Stimulated activated CD8-positive, alpha-beta memory T cell treated with anti-CD3 and anti-CD28 coated beads, Interleukin-4, amount 100 ng/mL, for 4 hours (primary cell): ENCODE measurements around the gene CCNY.

ENCODE experiments used
- DNase-seq, 2 donors: peaks; one replicate each; pipeline ENCODE4 v3.0.0-alpha.2; 2020; ENCODE audit warnings: low read depth in 2 of 2, low spot score in 1 of 2

The CCNY gene

DNA sequence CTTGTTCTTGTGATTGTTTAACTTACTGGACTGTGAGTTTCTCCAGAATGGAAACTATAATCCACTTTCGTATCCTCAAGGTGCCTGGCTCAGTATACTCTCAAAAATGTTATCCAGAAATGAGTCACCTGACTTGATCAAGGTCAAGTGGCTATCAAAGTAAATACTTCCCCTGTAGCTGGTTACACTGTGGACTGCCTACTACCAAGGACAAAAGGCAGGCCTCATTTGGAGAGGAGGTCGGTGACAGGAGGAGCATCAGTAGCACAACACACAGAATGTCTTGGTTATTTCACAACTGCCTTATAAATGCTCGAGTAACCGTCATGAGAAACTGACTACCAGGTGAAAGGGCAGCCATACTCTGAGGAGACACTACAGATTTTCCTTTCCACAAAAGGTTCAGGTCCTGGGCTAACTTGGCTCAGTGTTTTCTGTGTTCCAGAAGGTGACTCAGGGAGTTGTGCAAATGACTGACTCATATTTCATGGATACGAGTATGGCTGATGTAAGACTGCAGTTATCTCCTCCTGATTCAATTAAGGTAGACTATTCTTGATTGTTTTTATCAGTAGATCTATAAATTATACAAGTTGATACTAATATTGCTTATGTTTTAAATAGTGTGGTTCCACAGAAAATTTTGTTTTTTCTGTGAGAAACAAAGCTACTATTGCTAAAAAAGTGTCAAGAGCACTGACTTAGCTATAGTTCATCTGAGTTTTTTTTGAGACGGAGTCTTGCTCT is 4.2 kb upstream of the CCNY start:
- DNase-seq, result no peak

DNA sequence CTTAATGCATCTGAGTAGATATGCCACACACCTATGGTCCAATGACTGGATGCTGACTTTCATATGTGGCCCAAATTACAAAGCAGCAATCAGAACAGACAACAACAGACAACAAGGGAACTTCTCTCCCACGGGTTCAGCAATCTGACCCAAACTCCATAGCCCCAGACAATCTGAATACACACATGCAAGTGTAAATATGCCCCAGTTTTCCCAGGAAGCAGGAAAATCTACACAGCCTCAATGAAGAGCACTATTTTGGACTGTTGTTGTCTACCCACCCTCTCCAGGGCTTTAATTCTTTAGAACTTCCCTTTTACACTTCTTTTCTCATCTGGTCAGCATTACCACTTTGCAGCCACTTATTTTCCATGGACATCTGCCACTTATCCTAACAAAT is 2.0 kb upstream of the CCNY start:
- DNase-seq, result no peak

DNA sequence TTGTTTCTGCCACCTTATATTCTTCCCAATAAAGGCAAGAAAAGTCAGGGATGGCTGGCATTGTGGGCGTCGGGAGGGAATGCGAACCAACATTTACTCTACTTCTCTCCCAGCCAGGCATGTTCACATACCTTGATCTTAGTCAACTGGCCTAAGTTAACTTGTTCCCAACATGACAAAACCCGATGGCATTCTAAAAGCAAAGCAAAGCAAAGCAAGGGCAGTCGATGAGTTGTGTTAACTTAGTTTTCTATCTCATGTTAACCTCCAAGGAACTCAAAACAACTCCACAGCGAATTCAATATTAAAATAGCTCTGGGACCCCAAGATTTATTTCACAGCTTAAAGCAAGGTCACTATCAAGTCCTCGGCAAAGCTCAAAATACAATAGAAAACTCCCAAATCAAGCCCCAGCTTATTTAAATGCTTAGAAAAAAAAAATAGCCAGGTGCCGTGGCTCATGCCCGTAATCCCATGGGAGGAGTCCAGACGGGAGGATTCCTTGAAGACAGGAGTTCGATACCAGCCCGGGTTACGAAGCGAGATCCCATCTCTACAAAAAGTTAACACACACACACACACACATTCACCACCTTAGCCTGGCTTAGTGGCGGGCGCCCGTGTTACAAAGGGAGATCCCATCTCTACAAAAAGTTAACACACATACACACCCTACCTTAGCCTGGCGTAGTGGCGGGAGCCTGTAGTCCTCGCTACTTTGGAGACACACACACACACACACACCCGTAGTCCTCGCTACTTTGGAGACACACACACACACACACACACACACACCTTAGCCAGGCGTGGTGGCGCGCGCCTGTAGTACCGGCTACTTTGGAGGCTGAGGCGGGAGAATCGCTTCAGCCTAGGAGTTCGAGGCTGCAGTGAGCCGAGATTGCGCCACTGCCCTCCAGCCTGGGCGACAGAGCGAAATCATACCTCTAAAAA is 901 bp upstream of the CCNY start:
- DNase-seq, result no peak

- no peak for DNase-seq
Observed at GRCh38 chr10:35336921-35337823, 863 bp downstream of the CCNY start.

DNA sequence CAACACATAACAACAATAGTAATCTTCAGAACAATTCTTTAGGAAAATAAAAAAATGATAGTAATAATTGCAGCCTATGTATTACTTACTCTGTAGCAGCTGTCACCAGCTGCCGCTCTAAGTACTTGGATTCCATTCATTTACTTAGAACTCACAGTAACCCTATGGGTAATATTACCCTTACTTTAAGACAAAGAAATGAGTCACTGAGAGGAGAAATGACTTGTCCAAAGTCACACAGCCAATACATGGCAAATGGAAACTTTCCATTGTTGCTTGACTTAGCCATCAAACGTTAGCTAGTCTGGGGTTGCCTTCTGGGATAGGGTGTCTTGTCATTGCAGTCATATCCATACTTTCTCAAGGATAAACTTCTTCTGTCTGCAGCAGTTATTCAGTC is 3.6 kb downstream of the CCNY start:
- DNase-seq, result no peak

GRCh38 chr10:35340975-35341374 is 4.7 kb downstream of the CCNY start:
- no peak for DNase-seq

DNA sequence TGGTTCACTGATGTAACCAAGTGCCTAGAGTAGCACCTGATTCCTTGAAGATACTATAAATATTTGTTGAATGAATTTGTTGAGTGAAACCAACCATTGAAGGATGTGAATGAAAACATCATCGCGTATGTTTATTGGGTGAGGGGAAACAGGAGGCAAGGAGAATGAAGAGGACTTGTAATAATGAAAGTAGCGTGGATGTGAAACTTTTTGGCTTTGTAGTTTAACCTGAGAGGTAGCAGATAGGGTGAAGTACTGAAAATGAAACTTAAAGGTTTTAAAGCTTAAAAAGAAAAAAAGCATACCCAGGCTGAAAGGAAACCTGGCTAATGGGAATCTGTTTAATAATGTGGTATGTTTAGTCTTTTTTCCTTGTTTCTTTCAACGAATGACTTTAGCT is 5.2 kb downstream of the CCNY start:
- no peak for DNase-seq

DNA sequence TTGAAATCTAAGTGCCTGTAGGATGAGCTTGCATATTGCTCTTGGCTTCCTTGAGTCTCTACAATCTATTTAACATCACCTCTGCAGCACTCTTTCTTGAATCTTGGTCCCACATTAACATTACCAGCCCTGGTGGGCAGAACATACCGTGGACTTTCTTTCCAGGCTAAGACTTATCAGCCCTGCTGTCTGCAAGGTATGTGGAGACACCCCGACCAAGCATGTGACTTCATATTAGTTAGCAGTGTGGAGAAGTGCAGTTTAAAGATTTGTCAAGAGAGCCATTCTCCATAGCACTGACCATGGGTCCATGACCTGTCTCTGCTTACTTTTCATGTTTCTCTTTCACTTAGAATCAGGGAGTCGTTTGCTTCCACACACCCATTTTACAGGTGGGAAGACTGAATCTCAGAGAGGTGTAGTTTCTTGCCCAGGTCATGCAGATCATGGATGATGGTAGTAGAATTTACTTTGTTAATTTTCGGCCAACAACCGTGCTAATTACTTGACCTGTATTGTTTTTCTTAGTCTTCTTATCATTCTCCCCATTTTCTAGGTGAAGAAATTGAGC is 6.0 kb downstream of the CCNY start:
- DNase-seq, result no peak

GRCh38 chr10:35343739-35344138 is 7.4 kb downstream of the CCNY start:
- no peak for DNase-seq

- no peak for DNase-seq
Observed at GRCh38 chr10:35345383-35345742, 9.1 kb downstream of the CCNY start.

DNA sequence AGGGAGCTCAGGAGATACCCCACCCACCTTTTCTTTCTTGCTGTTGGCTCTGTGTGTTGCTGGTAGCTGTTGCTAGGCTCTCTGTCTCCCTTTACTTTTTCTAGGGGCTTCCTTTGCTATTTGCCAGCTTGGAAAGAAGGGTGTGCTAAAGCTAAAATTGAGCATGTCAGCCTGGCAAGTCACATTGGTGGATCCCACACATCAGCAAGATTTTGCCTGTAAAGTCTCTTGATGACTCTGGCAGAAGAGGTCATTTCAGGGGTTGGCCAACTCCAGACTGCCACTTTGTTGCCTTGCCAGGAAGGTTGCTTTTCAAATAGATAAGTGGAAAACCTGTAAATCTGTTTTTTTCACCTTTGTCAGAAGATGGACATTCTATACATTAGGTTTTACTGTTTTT is 9.9 kb downstream of the CCNY start:
- DNase-seq, result no peak

- no peak for DNase-seq
Observed at GRCh38 chr10:35347121-35347562, 10.8 kb downstream of the CCNY start.

GRCh38 chr10:35347899-35348608 is 11.7 kb downstream of the CCNY start:
- DNase-seq, result no peak

GRCh38 chr10:35348609-35349388 is 12.5 kb downstream of the CCNY start:
- DNase-seq, result no peak

- DNase-seq, result no peak
Observed at GRCh38 chr10:35349389-35349915, 13.1 kb downstream of the CCNY start.

DNA sequence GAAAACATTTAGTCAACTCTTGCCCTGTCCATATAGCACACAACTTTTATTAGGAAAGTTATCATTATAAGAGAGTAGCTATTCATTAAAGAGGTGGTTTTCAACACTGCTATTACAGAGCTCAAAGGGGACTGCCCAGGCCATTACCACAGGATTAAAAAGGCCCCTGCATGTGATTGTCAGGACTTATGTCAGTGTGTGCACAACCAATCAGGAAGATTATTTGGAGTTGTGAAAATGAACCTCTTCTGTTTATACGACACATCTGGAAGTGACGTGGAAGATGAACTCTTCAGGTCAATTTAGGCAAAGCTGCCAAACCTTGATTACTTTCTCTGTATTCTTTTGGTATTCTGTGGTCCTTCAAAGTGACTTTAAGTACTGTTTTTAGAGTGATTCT is 14.7 kb downstream of the CCNY start:
- DNase-seq, result no peak

- DNase-seq, result no peak
Observed at GRCh38 chr10:35352097-35352496, 15.8 kb downstream of the CCNY start.

- DNase-seq, result no peak
Observed at GRCh38 chr10:35352512-35352911, 16.2 kb downstream of the CCNY start.

- DNase-seq, result no peak
Observed at GRCh38 chr10:35353395-35353794, 17.1 kb downstream of the CCNY start.
